ENCODE measurements around the gene ACO2. TPM values are rescaled to one million over a fixed set of nuclear protein-coding genes. Genes with fewer than 3 reads are reported as not detected.

The ACO2 gene
- total and polyA plus RNA-seq, 2 of the 4 experiments (the other 2 are of a cell fraction), result 71.3 to 72.9 TPM

- TF ChIP-seq FOS (IDR thresholded peaks at IDR 0.05; ENCODE audit: low read depth, low read length) (no peak), NFE2L2 (IDR thresholded peaks at IDR 0.05; ENCODE audit: low read depth, low read length) (no peak), RFX5 (IDR thresholded peaks at IDR 0.05; ENCODE audit: low read depth, low read length) (no peak), CHD1 (IDR thresholded peaks at IDR 0.05; ENCODE audit: low read depth, low read length) (no peak), BHLHE40 (IDR thresholded peaks at IDR 0.05; ENCODE audit: low read depth, low read length) (no peak), ELK1 (IDR thresholded peaks at IDR 0.05; ENCODE audit: borderline replicate concordance, low read depth, low read length) (no peak), CEBPB (IDR thresholded peaks at IDR 0.05; ENCODE audit: low read depth, low read length) (no peak), MXI1 (IDR thresholded peaks at IDR 0.05; ENCODE audit: borderline replicate concordance, low read depth, low read length) (no peak), MAZ (IDR thresholded peaks at IDR 0.05; ENCODE audit: borderline replicate concordance, low read depth, low read length) (no peak), POLR2A (IDR thresholded peaks at IDR 0.05; ENCODE audit: low read depth, low read length) (no peak), RAD21 (IDR thresholded peaks at IDR 0.05; ENCODE audit: low read length) (no peak), MAFK (IDR thresholded peaks at IDR 0.05; ENCODE audit: low read depth, low read length) (no peak), SMC3 (IDR thresholded peaks at IDR 0.05; ENCODE audit: low read depth, low read length) (no peak), RCOR1 (IDR thresholded peaks at IDR 0.05; ENCODE audit: insufficient replicate concordance, low read length) (no peak)
- TF ChIP-seq, protein P1, sequence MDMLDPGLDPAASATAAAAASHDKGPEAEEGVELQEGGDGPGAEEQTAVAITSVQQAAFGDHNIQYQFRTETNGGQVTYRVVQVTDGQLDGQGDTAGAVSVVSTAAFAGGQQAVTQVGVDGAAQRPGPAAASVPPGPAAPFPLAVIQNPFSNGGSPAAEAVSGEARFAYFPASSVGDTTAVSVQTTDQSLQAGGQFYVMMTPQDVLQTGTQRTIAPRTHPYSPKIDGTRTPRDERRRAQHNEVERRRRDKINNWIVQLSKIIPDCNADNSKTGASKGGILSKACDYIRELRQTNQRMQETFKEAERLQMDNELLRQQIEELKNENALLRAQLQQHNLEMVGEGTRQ (IDR thresholded peaks at IDR 0.05; ENCODE audit: low read depth, low read length), result no peak
- TF ChIP-seq, protein P2, sequence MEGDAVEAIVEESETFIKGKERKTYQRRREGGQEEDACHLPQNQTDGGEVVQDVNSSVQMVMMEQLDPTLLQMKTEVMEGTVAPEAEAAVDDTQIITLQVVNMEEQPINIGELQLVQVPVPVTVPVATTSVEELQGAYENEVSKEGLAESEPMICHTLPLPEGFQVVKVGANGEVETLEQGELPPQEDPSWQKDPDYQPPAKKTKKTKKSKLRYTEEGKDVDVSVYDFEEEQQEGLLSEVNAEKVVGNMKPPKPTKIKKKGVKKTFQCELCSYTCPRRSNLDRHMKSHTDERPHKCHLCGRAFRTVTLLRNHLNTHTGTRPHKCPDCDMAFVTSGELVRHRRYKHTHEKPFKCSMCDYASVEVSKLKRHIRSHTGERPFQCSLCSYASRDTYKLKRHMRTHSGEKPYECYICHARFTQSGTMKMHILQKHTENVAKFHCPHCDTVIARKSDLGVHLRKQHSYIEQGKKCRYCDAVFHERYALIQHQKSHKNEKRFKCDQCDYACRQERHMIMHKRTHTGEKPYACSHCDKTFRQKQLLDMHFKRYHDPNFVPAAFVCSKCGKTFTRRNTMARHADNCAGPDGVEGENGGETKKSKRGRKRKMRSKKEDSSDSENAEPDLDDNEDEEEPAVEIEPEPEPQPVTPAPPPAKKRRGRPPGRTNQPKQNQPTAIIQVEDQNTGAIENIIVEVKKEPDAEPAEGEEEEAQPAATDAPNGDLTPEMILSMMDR (conservative IDR thresholded peaks at IDR 0.05; ENCODE audit: low read depth, low read length), result no peak
- no peak overlapping the region for H3K4me2 ChIP-seq (ENCODE audit: low read depth, low read length)
- no peak overlapping the region for H2AFZ ChIP-seq (replicated peaks; ENCODE audit: low read length, poor library complexity)
- ChIA-PET CTCF (no interaction called here), POLR2A (ENCODE audit: unreplicated experiment) (interaction anchor here (0.6 kb wide), 1 partner anchor 93 kb away, joined by 4 read pairs; no protein-coding TSS in a partner anchor)
- H3K4me3 ChIP-seq (ENCODE audit: insufficient read depth, low read depth, low read length), result no peak overlapping the region
- peaks cover 27% of the 10 kb centered on the region for H3K36me3 ChIP-seq (ENCODE audit: control insufficient read depth, insufficient read depth, low read length)
- no peak overlapping the region for H2BK20ac ChIP-seq (ENCODE audit: low read depth, low read length)
- H3K4me1 ChIP-seq (ENCODE audit: control insufficient read depth, insufficient read depth, low read length), result peaks cover 11% of the 10 kb centered on the region
- H4K8ac ChIP-seq (ENCODE audit: low read depth in 2 of 2, low read length in 2 of 2), result no peak overlapping the region
- H3K56ac ChIP-seq (ENCODE audit: extremely low read depth, insufficient read depth, low read length), result no peak overlapping the region
- H4K91ac ChIP-seq (ENCODE audit: insufficient read depth, low read depth, low read length), result no peak overlapping the region
- H3K18ac ChIP-seq (ENCODE audit: low read depth, low read length), result no peak overlapping the region
- no peak overlapping the region for H4K5ac ChIP-seq (ENCODE audit: low read depth, low read length)
- in situ Hi-C loops (cut with MboI; ENCODE audit: low sequenced_read_pairs), result no loop called here
- H2BK15ac ChIP-seq (ENCODE audit: low read depth, low read length), result no peak overlapping the region
- peaks cover 57% of the 10 kb centered on the region for H4K20me1 ChIP-seq (ENCODE audit: insufficient read depth, low read length)
- H3K14ac ChIP-seq (replicated peaks; ENCODE audit: low read depth, low read length), result no peak overlapping the region
- intact Hi-C loops (cut with micrococcal nuclease), result no loop called here
- no peak overlapping the region for H3K9ac ChIP-seq (ENCODE audit: low read depth, low read length)
- no peak overlapping the region for H2AK9ac ChIP-seq (replicated peaks; ENCODE audit: low read depth, low read length, poor library complexity)
- peaks cover 24% of the 10 kb centered on the region for H3K9me1 ChIP-seq (ENCODE audit: insufficient read depth, low read length)
- dilution Hi-C loops (cut with HindIII; ENCODE audit: low sequenced_read_pairs, unreplicated experiment), result no loop called here
- ATAC-seq (ENCODE audit: low read depth), result no peak
- H3K23ac ChIP-seq (ENCODE audit: low read depth, low read length), result no peak overlapping the region
- no peak overlapping the region for H2BK5ac ChIP-seq (ENCODE audit: low read depth, low read length, poor library complexity, severe bottlenecking)
- H3K9me3 ChIP-seq (ENCODE audit: control insufficient read depth, insufficient read depth, low read length), result no peaks in the 10 kb centered on the region
- H3K79me1 ChIP-seq (ENCODE audit: low read depth in 1 of 2, low read length in 2 of 2), result peaks cover 12 to 71% of the 10 kb centered on the region in 2 experiments
- no peaks in the 10 kb centered on the region for H3K27me3 ChIP-seq (ENCODE audit: control insufficient read depth, insufficient read depth, low read length)
- no peak overlapping the region for H2AK5ac ChIP-seq (ENCODE audit: low read depth, low read length)
- WGBS, 2 experiments (ENCODE audit: extremely low coverage in 2 of 2, insufficient read length in 1 of 2), result 93% methylated on average over 8 of the region's 8 CpGs; no CpG with 5 or more reads in 1 of the 2 experiments
- no TSS peak for BruUV-seq (replicated peaks)
- H3K27ac ChIP-seq (ENCODE audit: insufficient read depth, low read length), result no peak overlapping the region
- no peak for DNase-seq
- no peak overlapping the region for H2BK120ac ChIP-seq (ENCODE audit: low read depth, low read length)
- H3K4ac ChIP-seq (ENCODE audit: low read depth, low read length), result no peak overlapping the region
These were observed 69.7 kb downstream of the ACO2 start for GRCh38 chr22:41538583-41538982.
